BLaER1 treated with 17β-estradiol and CSF1 and Interleukin-3, amounts not matched to agents 10 nM and 100 nM (cell line): ENCODE results near the gene FRAS1.

ENCODE experiments used
- H3K27ac ChIP-seq, 11 experiments: shearing (Covaris generic); formaldehyde crosslinking; 2 replicates each; pipeline ENCODE4 v1.8.1; 2022
- H3K27me3 ChIP-seq, 11 experiments: shearing (Covaris generic); formaldehyde crosslinking; 2 replicates each; pipeline ENCODE4 v1.8.1; 2022
- H3K36me3 ChIP-seq, 11 experiments: shearing (Covaris generic); formaldehyde crosslinking; 2 replicates each; pipeline ENCODE4 v1.8.1; 2022
- H3K4me1 ChIP-seq, 10 experiments: shearing (Covaris generic); formaldehyde crosslinking; 2 replicates each; pipeline ENCODE4 v1.8.1; 2022
- H3K4me2 ChIP-seq, 11 experiments: shearing (Covaris generic); formaldehyde crosslinking; 2 replicates each; pipeline ENCODE4 v1.8.1; 2022
- H3K4me3 ChIP-seq, 10 experiments: shearing (Covaris generic); formaldehyde crosslinking; 2 replicates each; pipeline ENCODE4 v1.8.1; 2022
- H3K9ac ChIP-seq, 11 experiments: shearing (Covaris generic); formaldehyde crosslinking; 2 replicates each; pipeline ENCODE4 v1.8.1; 2022
- H3K9me3 ChIP-seq, 11 experiments: shearing (Covaris generic); formaldehyde crosslinking; replicated peaks in 1 of 11; 2 replicates each; pipeline ENCODE4 v1.8.1; 2022
- H4K20me1 ChIP-seq, 11 experiments: shearing (Covaris generic); formaldehyde crosslinking; 2 replicates each; pipeline ENCODE4 v1.8.1; 2022
- Cebpa-rat ChIP-seq, 11 experiments: shearing (Covaris generic); IDR thresholded peaks; 2 replicates each; pipeline ENCODE4 v1.8.1; 2022

The FRAS1 gene

GRCh38 chr4:78056265-78057129, 626 bp upstream of the FRAS1 start:
- Histone ChIP-seq H3K9me3 (no peaks in the 10 kb centered on the region), H3K4me1 (peaks cover 20 to 36% (median 34%) of the 10 kb centered on the region in 10 experiments; a peak in 19 of 20 replicates), H3K4me3 (peak overlapping the region; percentile 58 to 71 (median 62)), H3K4me2 (peak overlapping the region; percentile 87 to 100 (median 98)), H4K20me1 (peaks cover 0 to 27% (median 19%) of the 10 kb centered on the region in 11 experiments; a peak in 9 of 22 replicates), H3K27ac (0 out of 22 replicates have a peak overlapping the region, but pooled peaks of 1 of the 11 experiments have one; percentile 4), H3K9ac (peak overlapping the region; percentile 1 to 62 (median 21); a peak in 16 of 22 replicates), H3K27me3 (peaks cover 53 to 67% (median 60%) of the 10 kb centered on the region in 11 experiments), H3K36me3 (no peaks in the 10 kb centered on the region)
- TF ChIP-seq Cebpa-rat (IDR thresholded peaks at IDR 0.05) = peak in 1 of 11 experiments; percentile 35; a peak in 1 of 22 replicates

GRCh38 chr4:78057600-78058550, 752 bp downstream of the FRAS1 start:
- peak in 1 of 11 experiments; percentile 30; a peak in 2 of 22 replicates for TF ChIP-seq Cebpa-rat (IDR thresholded peaks at IDR 0.05)
- H4K20me1 ChIP-seq = peaks cover 0 to 27% (median 19%) of the 10 kb centered on the region in 11 experiments; a peak in 9 of 22 replicates
- H3K9me3 ChIP-seq = no peaks in the 10 kb centered on the region
- H3K4me3 ChIP-seq = peak overlapping the region; percentile 58 to 71 (median 62)
- peaks cover 20 to 36% (median 34%) of the 10 kb centered on the region in 10 experiments; a peak in 19 of 20 replicates for H3K4me1 ChIP-seq
- peak overlapping the region in 10 of 11 experiments; percentile 1 to 62 (median 44); a peak in 17 of 22 replicates for H3K9ac ChIP-seq
- H3K4me2 ChIP-seq = peak overlapping the region; percentile 87 to 100 (median 98)
- peaks cover 53 to 74% (median 60%) of the 10 kb centered on the region in 11 experiments for H3K27me3 ChIP-seq
- no peak overlapping the region for H3K27ac ChIP-seq
- H3K36me3 ChIP-seq = no peaks in the 10 kb centered on the region

GRCh38 chr4:78058591-78059523, 1.7 kb downstream of the FRAS1 start:
- Histone ChIP-seq H4K20me1 (peaks cover 0 to 27% (median 19%) of the 10 kb centered on the region in 11 experiments; a peak in 9 of 22 replicates), H3K4me2 (peak overlapping the region; percentile 87 to 100 (median 98)), H3K4me1 (peaks cover 20 to 36% (median 34%) of the 10 kb centered on the region in 10 experiments; a peak in 19 of 20 replicates), H3K9me3 (no peaks in the 10 kb centered on the region), H3K27ac (no peak overlapping the region), H3K27me3 (peaks cover 53 to 76% (median 60%) of the 10 kb centered on the region in 11 experiments), H3K36me3 (no peaks in the 10 kb centered on the region), H3K9ac (peak overlapping the region in 2 of 11 experiments; percentile 12 to 54; a peak in 2 of 22 replicates), H3K4me3 (peak overlapping the region; percentile 58 to 71 (median 62))
- no peak for TF ChIP-seq Cebpa-rat (IDR thresholded peaks at IDR 0.05)

- H3K9ac ChIP-seq = no peak overlapping the region
- H3K4me1 ChIP-seq = peaks cover 20 to 36% (median 34%) of the 10 kb centered on the region in 10 experiments; a peak in 19 of 20 replicates
- peak overlapping the region in 3 of 11 experiments; percentile 87 to 100 (median 97); a peak in 5 of 22 replicates for H3K4me2 ChIP-seq
- H4K20me1 ChIP-seq = peaks cover 0 to 27% (median 19%) of the 10 kb centered on the region in 11 experiments; a peak in 9 of 22 replicates
- no peaks in the 10 kb centered on the region for H3K9me3 ChIP-seq
- TF ChIP-seq Cebpa-rat (IDR thresholded peaks at IDR 0.05) = no peak
- no peak overlapping the region; a peak in 1 of 20 replicates for H3K4me3 ChIP-seq
- peaks cover 53 to 76% (median 60%) of the 10 kb centered on the region in 11 experiments for H3K27me3 ChIP-seq
- H3K36me3 ChIP-seq = no peaks in the 10 kb centered on the region
- H3K27ac ChIP-seq = no peak overlapping the region
Observed at GRCh38 chr4:78059524-78059889, 2.4 kb downstream of the FRAS1 start.

GRCh38 chr4:78059938-78060337, 2.8 kb downstream of the FRAS1 start:
- no peak overlapping the region for H3K9ac ChIP-seq
- no peak for TF ChIP-seq Cebpa-rat (IDR thresholded peaks at IDR 0.05)
- H4K20me1 ChIP-seq = peaks cover 0 to 27% (median 19%) of the 10 kb centered on the region in 11 experiments; a peak in 9 of 22 replicates
- H3K36me3 ChIP-seq = no peaks in the 10 kb centered on the region
- no peak overlapping the region for H3K4me2 ChIP-seq
- H3K4me1 ChIP-seq = peaks cover 20 to 36% (median 34%) of the 10 kb centered on the region in 10 experiments; a peak in 19 of 20 replicates
- no peaks in the 10 kb centered on the region for H3K9me3 ChIP-seq
- no peak overlapping the region for H3K4me3 ChIP-seq
- peaks cover 53 to 76% (median 60%) of the 10 kb centered on the region in 11 experiments for H3K27me3 ChIP-seq
- H3K27ac ChIP-seq = no peak overlapping the region

- no peak for TF ChIP-seq Cebpa-rat (IDR thresholded peaks at IDR 0.05)
- H4K20me1 ChIP-seq = peaks cover 0 to 22% (median 17%) of the 10 kb centered on the region in 11 experiments; a peak in 9 of 22 replicates
- no peaks in the 10 kb centered on the region for H3K9me3 ChIP-seq
- H3K27ac ChIP-seq = no peak overlapping the region
- H3K4me3 ChIP-seq = no peak overlapping the region
- peaks cover 15 to 22% (median 21%) of the 10 kb centered on the region in 10 experiments; a peak in 19 of 20 replicates for H3K4me1 ChIP-seq
- no peak overlapping the region for H3K9ac ChIP-seq
- H3K27me3 ChIP-seq = peaks cover 36 to 59% (median 43%) of the 10 kb centered on the region in 11 experiments
- no peak overlapping the region for H3K4me2 ChIP-seq
- H3K36me3 ChIP-seq = no peaks in the 10 kb centered on the region
Observed at GRCh38 chr4:78061939-78062570, 4.9 kb downstream of the FRAS1 start.

- H3K9ac ChIP-seq = no peak overlapping the region
- TF ChIP-seq Cebpa-rat (IDR thresholded peaks at IDR 0.05) = no peak
- no peaks in the 10 kb centered on the region for H3K36me3 ChIP-seq
- no peaks in the 10 kb centered on the region for H3K4me1 ChIP-seq
- no peak overlapping the region for H3K4me2 ChIP-seq
- no peaks in the 10 kb centered on the region for H4K20me1 ChIP-seq
- no peak overlapping the region for H3K4me3 ChIP-seq
- H3K27ac ChIP-seq = no peak overlapping the region
- peaks cover 3 to 23% (median 8%) of the 10 kb centered on the region in 11 experiments; a peak in 17 of 22 replicates for H3K27me3 ChIP-seq
- H3K9me3 ChIP-seq = no peaks in the 10 kb centered on the region
Observed at GRCh38 chr4:78065508-78066192, 8.5 kb downstream of the FRAS1 start.
